Heart left ventricle (tissue), 13 donors: Measurements from ENCODE around the gene KAT5.

ENCODE experiments used
- POLR2A ChIP-seq, 2 donors: fragments of 450-650 bp; IDR thresholded peaks; one replicate each; pipeline ENCODE4 v1.6.1; 2017; ENCODE audit warnings: antibody characterized with exemption in 2 of 2, mild to moderate bottlenecking in 2 of 2, moderate library complexity in 2 of 2
- TF ChIP-seq, protein P1 (sequence below), 12 donors: fragments of 200-600 bp; sonication (generic) in 4 of 12; IDR thresholded peaks; one replicate each; pipeline versions ENCODE4 v1.5.0 to v1.8.0; 2018 to 2022; ENCODE audit warnings: antibody characterized with exemption in 12 of 12, mild to moderate bottlenecking in 5 of 12
- donor health status: ischemic (EF 13 %, LVEDD 7.1; RV severe dilation, severe dysfunction).
- donor health status: DM: no; HTN: yes; CAD: no.
- donor health status: DM: no; HTN: no; CAD: no.
- donor health status: ischemic (EF 25% LVEDD 6.9; RV normal size, moderate dysfunction).
- donor health status: ischemic (EF 25% LVEDD 5.7; RV mildly dilated, moderate dysfunction).
- donor health status: ischemic (EF 35%, LVEDD 5.7; RV mildly dilated, moderate dysfunction).
- donor health status: nonischemic (EF 11% LVEDD 7.7; RV severe dilation, severe dysfunction).
- donor health status: DM: yes; HTN: yes; CAD: no.
- donor health status: PGD.
- donor health status: ischemic (EF 29% LVEDD 5.4; RV normal size, mild dysfunction).
- donor health status: nonischemic (EF 23%, LVEDD 6.1; RV moderate dilation, normal function).

DNA sequence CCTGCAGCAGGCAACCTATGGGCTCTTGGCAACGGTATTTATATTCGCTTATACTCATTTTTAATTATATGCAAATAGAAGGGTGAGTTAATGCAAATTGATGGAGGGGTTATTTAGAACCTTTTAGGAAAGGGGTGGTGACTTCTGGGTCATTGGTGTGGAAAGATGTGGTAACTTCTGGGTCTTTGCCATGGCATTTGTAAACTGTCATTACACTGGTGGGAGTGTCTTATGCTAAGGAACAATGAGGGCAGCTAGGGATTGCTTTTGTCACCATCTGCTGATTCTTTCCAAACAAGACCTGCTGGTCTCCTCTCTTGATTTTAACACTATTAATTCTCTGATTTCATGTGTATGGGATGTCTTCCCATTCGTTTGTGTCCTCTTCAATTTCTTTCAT, 11.7 kb upstream of the KAT5 start:
- TF ChIP-seq, protein P1, sequence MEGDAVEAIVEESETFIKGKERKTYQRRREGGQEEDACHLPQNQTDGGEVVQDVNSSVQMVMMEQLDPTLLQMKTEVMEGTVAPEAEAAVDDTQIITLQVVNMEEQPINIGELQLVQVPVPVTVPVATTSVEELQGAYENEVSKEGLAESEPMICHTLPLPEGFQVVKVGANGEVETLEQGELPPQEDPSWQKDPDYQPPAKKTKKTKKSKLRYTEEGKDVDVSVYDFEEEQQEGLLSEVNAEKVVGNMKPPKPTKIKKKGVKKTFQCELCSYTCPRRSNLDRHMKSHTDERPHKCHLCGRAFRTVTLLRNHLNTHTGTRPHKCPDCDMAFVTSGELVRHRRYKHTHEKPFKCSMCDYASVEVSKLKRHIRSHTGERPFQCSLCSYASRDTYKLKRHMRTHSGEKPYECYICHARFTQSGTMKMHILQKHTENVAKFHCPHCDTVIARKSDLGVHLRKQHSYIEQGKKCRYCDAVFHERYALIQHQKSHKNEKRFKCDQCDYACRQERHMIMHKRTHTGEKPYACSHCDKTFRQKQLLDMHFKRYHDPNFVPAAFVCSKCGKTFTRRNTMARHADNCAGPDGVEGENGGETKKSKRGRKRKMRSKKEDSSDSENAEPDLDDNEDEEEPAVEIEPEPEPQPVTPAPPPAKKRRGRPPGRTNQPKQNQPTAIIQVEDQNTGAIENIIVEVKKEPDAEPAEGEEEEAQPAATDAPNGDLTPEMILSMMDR (IDR thresholded peaks at IDR 0.05) = no peak
- no peak for TF ChIP-seq POLR2A (IDR thresholded peaks at IDR 0.05)
